COLO668 (cell line): ENCODE data around the gene NLRP12.
"Not testable (repeated sequence)": the region's sequence is repeated elsewhere in the genome, so short reads cannot be mapped to it uniquely, and the experiment has no call there.

Source experiments
- DNase-seq: peaks from one replicate; lab custom pipeline; 2025; ENCODE audit not compliant: unreplicated experiment; lab: John Stamatoyannopoulos, UW

NLRP12 gene, protein sequence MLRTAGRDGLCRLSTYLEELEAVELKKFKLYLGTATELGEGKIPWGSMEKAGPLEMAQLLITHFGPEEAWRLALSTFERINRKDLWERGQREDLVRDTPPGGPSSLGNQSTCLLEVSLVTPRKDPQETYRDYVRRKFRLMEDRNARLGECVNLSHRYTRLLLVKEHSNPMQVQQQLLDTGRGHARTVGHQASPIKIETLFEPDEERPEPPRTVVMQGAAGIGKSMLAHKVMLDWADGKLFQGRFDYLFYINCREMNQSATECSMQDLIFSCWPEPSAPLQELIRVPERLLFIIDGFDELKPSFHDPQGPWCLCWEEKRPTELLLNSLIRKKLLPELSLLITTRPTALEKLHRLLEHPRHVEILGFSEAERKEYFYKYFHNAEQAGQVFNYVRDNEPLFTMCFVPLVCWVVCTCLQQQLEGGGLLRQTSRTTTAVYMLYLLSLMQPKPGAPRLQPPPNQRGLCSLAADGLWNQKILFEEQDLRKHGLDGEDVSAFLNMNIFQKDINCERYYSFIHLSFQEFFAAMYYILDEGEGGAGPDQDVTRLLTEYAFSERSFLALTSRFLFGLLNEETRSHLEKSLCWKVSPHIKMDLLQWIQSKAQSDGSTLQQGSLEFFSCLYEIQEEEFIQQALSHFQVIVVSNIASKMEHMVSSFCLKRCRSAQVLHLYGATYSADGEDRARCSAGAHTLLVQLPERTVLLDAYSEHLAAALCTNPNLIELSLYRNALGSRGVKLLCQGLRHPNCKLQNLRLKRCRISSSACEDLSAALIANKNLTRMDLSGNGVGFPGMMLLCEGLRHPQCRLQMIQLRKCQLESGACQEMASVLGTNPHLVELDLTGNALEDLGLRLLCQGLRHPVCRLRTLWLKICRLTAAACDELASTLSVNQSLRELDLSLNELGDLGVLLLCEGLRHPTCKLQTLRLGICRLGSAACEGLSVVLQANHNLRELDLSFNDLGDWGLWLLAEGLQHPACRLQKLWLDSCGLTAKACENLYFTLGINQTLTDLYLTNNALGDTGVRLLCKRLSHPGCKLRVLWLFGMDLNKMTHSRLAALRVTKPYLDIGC

DNA sequence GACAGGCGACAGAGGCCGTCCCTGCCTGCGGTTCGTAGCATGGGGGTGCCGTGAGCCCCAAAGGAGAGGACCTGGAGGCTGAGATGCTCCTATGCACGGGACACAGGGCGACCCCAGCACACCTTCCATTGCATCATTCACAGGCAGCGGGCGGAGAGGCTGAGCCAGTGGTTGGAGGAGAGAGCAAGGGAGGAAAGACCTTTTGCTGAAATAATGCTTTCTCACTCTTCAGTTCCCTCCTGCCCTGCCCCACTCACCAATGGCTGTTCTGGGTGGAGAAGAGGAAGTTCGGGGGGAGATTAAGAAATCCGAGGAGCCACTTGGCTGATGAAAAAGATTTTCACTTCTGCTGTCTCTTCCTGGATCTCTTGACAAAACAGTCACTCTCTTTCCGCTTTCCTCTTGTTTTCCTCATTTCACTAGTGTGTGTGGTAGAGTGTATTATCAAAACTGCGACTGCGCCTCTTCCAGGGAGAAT is at the start of gene NLRP12:
NLRP12 (minus strand) TSS at position 181 of the 478 bp plus-strand sequence; CDS start at position 41, 140 bp downstream.
- no peak for DNase-seq

DNA sequence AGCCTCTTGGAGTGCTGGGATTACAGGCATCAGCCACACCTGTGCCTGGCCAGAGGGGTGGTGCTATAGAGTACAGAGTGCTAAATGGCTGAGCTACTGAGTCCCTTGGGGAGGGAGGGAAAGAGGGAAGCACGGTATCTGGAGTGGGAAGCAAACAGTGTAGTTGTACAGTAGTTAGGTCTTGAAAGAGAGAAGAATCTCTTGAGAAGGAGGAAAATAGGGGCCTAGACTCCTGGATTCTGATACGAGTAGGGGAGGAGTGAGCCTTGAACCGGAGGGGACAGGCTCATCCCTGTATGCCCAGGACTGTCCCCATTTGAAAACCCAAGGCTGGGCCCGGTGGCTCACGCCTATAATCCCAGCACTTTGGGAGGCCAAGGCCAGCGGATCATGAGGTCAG is 48.6 kb upstream of the NLRP12 start:
- DNase-seq, result no peak

DNA sequence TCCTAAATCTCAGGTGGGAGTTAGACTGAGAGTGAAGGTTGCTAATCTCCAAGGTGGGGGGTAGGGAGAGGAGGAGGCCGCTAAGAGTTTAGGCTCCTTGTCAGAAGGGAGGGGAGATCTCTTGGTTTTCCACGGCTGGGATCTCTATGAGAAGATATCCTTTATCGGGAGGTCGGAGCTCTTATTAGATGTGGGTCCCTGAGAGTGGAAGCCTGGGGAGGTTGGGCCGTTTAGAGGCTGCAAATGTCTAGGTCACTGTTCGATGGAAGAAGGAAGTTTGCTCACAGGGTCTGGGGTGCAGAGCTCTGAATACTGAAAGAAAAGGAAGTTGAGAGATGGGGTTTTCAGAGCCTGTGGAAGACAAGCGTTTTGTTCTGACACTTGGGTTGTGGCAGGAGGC is 47.3 kb upstream of the NLRP12 start:
- no peak for DNase-seq

DNA sequence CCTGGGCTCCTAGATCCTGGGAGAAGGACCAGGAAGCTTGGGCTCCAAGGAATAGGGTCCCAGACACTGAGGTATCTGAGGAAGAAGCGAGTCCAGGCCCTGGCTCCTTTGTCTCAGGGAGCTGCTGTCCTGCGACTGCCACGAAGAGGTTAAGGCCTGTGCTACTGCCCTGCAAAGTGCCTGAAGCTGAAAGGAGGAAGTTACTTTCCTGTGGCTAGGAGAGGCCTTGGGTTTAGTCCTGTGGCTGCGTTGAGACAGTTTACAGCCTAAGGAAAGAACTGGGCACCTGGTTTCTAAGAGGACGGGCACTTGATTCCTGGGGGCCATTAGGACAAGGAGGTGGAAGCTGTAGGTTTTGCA is 46.4 kb upstream of the NLRP12 start:
- no peak for DNase-seq

DNA sequence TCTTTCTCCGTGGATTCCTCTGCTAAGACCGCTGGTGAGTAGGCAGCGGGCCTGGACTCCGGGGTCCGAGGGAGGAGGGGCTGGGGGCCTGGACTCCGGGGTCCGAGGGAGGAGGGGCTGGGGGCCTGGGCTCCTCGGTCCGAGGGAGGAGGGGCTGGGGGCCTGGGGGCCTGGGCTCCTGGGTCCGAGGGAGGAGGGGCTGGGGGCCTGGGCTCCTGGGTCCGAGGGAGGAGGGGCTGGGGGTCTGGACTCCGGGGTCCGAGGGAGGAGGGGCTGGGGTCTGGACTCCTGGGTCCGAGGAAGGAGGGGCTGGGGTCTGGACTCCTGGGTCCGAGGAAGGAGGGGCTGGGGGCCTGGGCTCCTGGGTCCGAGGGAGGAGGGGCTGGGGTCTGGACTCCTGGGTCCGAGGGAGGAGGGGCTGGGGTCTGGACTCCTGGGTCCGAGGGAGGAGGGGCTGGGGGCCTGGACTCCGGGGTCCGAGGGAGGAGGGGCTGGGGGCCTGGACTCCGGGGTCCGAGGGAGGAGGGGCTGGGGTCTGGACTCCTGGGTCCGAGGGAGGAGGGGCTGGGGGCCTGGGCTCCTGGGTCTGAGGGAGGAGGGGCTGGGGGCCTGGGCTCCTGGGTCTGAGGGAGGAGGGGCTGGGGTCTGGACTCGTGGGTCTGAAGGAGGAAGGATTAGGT is 45.8 kb upstream of the NLRP12 start:
- not testable (repeated sequence) for DNase-seq

DNA sequence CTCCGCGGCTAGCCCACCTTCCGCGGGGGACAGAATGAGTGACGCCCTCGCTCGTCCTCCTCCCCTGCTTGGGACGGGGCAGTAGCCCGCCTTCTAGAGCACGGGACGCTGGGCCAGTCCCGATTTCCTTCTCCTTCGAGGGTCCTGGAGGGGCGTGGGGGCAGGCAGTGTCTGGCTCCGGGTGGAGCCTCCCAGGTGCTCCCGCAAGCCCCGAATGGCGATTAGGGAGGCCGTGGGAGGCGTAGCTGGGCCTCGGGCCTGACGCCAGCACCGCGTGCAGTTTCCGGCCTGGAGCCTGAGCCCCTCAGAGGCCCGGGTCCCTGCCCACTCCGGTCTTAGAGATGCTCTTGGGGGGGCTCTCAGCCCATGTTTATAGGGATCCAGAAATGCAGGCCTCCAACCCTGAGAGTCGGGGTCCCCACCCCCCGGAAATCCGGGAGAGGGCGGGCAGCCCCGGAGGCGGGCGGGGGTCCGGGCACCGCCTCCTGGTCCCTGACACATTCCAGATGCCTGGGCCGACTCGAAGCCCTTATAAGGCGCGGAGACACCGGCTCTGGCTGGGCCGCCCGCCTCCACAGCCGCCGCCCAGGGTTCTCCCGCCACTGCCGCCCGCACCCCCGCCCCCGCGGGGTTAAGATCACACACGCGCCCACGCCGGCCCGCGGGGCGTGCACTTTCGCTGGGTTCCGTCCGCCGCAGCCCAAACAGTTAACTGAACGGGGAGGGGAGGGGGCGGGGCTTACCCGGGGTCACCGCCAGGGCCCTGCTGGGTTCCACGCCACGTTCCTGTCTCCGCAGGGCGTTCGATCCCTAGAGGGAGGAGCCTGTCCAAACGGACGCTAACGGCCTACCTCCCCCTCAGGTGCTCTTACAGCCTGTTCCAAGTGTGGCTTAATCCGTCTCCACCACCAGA is 45.0 kb upstream of the NLRP12 start:
- DNase-seq, result peak; percentile 17

DNA sequence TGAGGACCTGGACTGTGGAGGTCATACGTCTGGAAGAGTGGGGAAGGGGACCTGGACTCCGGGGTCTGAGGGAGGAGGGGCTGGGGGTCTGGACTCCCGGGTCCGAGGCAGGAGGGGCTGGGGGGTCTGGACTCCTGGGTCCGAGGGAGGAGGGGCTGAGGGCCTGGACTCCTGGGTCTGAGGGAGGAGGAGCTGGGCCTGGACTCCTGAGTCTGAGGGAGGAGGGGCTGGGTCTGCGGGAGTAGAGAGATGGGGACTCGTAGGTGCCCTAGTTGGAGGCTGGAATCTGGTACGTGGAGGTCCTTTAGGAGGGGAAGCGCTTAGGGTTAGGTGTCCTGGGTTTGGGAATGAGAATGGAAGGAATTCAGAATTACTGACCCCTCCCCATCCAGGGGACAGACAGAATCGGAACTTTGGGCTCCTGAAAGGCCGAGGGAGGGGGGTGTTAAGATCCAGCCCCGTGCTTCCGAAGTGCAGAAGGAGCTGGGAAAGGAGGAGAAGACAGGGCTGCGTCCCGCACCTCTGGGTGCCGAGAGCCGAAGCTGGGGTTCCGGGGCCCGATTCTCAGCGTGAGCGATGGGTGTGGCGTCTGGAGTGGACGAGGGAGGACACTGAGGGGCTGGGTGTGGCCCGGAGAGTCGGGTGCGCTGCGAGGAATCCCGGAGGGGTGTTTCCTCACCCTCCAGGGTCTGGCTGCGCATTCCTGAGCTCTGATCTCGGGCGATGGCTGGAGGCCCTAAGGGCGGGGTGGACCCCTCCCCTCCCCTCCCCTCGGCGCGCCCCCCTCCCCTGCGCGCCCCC is 44.2 kb upstream of the NLRP12 start:
- DNase-seq, result no peak

DNA sequence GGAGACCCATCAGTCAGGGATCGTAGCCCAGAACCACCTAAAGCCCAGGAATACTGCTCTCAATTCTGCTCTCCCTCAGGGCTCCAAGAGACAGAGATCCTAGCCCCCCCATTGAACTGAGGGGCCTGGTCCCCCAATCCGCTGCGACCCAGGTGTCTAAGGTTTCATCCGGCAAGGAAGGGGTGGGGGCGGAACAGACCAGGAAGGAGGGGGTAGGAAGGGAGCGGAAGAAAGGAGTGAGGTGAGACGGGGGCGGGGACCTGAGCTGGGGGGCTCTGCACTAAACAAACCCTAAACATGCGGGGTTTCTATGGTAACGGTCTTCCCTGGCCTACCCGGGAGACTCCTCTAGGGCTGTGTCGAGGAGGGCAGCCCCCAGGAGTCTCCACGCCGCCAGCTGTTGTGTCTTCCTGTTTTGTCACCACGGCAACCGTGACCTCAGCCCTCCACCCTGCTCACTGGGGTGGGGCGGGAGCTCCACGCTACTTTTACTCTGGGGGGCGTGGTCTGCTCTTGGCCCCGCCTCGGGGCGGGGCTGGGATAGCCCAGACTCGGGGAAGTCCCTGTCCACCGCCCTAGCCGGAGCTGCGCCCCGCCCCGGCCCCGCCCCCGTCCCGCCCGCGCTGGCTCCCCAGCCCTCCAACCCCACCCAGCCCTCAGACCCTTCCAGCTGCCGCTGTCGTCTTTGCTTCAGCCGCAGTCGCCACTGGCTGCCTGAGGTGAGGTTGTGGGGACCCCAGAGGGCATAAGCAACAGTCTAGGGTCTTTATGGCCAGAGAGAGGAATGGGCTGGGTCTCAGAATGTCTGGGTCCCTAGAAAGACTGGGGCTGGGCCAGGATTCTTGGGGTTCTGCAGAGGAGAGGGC is 43.3 kb upstream of the NLRP12 start, which contains the start of gene MYADM:
MYADM (plus strand) TSS at position 659 of the 866 bp plus-strand sequence. CDS start 5,647 bp downstream, outside the sequence.
- peak; percentile 48 for DNase-seq

DNA sequence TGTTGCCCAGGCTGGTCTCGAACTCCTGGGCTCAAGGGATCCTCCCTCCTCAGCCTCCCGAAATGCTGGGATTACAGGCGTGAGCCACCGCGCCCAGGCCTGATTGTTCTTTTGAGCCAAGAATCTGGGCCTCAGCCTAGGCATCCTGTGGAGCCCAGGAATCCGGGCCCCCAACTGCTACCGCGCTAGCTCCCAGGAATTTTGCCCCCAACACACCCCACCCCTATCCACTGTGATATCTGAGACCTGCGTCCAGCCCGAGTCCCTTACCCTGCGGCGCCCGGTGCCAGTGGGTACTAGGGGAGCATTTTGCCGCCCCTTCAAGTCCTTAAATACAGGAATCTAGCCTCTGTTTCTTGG is 42.7 kb upstream of the NLRP12 start:
- no peak for DNase-seq

DNA sequence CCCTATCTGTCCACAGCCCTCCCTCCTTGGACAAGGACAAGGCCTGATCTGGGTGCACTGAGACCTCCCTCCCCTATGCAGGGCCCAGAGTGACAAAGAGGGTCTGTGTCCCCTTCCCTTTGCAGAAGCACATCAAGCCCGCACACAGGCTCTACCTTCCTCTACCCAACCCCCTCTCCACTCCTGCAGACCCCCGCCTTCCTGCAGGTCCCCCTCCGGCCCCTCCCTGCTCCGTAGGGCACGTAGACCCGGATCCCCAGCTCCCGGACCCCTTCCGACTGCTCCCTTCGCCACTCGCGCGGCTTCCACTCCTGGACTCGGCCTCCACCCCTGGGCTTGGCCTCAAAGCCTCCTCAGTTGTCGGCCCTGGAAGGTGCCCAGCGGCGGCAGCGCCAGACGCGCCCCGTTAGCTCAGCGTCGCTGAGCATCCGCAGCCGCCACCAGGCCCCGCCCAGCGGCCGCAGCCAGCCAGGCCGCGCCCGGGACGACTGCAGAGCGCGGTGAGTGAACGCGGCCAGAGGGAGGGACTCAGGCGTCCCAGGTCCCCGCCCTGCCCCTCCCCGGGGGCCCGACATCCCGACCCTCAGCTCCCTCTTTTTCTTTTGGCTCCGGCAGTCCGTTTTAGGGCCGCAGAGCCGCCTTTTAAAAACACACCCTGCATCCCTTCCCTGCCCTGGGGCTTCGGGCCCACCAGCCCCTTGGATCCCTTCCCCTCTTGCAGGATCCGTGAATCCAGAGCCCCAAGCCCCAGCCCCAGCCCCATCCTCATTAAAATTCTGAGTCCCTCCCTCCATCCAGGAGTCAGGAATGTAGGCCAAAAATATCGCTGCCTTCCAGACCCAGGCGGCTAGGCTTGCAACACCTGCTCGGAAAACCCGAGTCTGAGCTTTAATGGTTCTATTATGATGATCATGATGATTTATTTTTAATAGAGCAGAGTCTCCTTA is 42.1 kb upstream of the NLRP12 start:
- peak; percentile 23 for DNase-seq

DNA sequence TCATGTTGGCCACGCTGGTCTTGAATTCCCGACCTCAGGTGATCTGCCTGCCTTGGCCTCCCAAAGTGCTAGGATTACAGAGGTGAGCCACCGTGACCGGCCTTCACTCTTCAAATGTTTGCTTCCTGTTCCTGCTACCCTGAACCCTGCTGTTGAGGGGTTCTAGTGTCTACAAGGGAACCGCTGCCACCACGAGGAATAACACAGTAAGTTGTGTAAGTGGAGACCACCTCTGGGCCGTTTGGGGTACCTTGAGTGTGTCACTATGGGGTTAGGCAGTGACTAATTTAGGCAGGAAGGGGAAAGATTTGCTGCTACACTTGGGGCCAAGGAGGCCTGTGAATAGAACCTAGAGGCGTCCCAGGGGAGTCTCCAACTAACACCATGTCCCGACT is 41.4 kb upstream of the NLRP12 start:
- no peak for DNase-seq

DNA sequence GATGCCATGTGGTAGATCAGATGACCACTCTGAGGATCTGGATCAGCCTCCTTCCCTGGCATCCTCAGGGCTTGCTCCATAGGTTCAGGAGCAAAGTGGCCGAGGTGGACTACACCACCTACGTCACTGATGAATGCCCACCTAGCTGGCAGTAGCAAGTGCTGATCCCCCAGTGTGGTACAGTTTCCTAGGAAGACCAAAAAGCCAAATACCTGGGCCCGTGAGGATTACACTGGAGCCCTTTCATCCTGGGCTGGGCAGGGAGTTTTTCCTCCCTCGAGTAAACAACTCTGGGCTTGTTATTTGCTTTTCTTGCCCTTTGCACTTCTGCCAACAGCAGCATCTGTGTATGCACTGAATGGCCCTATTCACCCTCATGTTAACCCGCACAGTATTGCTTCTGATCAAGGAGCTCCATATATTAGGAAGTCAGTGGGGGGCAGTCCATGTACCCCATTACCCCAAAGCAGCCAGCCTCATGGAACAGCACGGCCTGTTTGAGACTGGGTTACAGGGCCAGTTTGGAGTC is 40.3 kb upstream of the NLRP12 start:
- DNase-seq, result peak; percentile 28

DNA sequence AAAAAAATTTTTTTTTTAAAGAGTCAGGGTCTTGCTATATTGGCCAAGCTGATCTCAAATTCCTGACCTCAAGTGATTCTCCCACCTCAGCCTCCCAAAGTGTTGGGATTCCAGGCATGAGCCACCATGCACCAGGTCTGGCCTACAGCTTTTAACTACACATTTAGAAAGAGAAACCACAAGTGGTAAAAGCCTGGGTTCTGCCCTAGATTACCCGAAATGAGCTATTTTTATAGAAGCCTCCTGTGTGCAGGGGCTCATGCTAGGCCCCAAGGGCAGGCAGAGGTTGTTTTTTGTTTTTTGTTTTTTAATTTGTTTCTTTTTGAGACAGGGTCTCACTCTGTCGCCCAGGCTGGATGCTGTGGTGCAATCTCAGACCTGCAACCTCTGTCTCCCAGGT is 29.6 kb upstream of the NLRP12 start:
- DNase-seq, result no peak

DNA sequence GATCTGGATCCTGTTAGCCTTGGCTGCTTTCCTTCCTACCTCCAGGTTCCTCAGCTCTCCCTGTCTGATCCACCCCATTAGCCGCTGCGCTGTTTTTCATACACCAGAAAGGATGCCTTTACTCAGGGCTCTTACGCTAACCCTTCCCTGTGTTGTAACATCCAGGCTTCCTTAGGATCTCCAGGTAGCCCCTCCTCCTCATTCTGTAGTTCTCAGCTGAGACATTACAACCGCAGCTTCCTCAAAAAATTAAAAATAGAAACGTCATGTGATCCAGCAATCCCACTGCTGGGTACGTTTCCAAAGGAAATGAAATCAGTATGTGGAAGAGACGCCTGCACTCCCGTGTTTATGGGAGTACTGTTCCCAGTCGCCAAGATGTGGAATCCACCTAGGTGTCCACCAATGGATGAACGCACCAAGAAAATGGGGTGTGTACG is 25.1 kb upstream of the NLRP12 start:
- no peak for DNase-seq

DNA sequence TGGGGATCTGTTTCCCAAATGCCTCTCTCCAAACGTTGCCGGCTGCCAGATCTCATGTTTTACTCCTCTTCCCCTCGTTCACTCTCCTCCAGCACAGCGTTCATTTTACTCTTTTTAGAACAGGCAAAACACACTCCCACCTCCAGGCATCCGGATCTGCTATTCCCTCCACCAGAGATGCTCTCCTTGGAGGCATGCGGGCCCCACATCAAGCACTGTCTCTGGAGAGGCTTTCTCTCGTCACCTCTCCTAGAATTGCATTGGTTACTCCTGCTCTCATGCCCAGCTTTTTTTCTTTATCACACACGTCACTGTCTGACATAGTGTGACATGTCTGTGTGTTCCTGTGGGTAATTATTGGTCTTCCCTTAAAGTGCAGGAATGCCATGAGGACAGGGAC is 23.4 kb upstream of the NLRP12 start:
- DNase-seq, result no peak

DNA sequence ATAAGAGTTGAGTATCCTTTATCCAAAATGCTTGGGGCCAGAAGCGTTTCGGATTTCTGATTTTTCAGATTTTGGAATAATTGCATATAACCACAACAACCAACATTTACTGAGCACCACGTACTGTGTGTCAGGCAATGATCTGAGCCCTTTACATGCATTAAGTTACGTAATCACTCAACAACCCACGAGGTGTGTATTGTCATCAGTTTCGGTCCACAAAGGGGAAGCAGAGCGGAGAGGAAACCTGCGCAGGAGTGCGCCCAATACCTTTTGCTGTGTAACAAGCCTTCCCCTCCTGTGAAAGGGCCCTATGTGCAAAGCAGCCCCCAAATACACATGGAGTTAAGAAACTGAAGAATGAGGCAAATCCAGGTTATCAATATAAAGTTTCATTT is 20.7 kb upstream of the NLRP12 start:
- DNase-seq, result no peak

DNA sequence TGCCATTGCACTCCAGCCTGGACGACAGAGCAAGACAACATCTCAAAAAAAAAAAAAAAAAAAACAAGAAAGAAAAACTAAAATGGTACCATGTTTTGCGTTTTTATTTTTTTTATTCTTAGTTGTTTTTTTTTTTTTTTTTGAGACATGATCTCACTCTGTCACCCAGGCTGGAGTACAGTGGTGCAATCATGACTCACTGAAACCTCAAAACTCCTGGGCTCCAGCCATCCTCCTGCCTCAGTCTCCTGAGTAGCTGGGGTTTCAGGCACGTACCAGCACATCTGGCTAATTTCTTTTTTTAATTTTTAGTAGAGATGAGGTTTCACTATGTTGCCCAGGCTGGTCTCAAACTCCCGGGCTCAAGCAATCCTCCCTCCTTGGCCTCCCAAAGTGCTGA is 16.8 kb upstream of the NLRP12 start:
- not testable (repeated sequence) for DNase-seq
